VCaP (cell line): ENCODE data around the gene SSBP4.
A peak's percentile ranks its signal among the peaks of the same experiment; 100 is the strongest.

ENCODE experiments used
- H3K27ac ChIP-seq: fragments of 450-650 bp; 2 replicates; pipeline ENCODE4 v1.5.1; 2017
- TF ChIP-seq, protein P1 (sequence below): fragments of 450-650 bp; conservative IDR thresholded peaks from 2 replicates; pipeline ENCODE4 v1.5.1; 2017; ENCODE audit warnings: mild to moderate bottlenecking, moderate library complexity

Gene SSBP4

DNA sequence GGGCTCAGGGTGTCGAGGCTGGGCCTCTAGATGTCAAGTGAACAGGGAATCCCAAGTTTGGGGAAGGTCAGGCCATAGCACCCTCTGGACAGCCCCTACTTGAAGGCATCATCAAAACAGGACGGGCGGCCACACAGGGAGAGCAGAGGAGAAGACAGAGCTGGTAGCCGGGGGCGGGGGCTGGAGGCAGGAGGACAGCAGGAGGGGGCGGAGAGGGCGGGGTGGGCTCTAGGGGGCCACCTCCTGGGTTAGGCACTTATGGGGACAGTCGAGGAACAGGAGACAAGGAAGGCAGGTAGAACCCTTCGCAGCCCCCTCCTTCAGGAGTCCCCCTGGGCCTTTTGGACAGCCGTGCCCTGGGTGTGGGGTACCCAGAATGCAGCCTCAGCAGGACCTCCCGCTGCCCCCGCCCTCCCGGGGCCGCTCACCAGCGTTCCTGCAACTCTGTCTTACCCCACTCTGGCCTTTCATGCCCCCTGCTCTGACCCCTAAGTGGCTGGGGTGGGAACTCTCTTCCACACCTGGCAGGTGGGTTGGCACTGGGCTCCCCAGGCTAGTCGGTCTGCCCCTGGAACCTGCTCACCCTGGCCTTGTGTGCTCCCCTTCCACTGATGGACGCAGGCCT is 5.8 kb downstream of the SSBP4 start:
- TF ChIP-seq, protein P1, sequence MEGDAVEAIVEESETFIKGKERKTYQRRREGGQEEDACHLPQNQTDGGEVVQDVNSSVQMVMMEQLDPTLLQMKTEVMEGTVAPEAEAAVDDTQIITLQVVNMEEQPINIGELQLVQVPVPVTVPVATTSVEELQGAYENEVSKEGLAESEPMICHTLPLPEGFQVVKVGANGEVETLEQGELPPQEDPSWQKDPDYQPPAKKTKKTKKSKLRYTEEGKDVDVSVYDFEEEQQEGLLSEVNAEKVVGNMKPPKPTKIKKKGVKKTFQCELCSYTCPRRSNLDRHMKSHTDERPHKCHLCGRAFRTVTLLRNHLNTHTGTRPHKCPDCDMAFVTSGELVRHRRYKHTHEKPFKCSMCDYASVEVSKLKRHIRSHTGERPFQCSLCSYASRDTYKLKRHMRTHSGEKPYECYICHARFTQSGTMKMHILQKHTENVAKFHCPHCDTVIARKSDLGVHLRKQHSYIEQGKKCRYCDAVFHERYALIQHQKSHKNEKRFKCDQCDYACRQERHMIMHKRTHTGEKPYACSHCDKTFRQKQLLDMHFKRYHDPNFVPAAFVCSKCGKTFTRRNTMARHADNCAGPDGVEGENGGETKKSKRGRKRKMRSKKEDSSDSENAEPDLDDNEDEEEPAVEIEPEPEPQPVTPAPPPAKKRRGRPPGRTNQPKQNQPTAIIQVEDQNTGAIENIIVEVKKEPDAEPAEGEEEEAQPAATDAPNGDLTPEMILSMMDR = no peak
- no peak overlapping the region for H3K27ac ChIP-seq

DNA sequence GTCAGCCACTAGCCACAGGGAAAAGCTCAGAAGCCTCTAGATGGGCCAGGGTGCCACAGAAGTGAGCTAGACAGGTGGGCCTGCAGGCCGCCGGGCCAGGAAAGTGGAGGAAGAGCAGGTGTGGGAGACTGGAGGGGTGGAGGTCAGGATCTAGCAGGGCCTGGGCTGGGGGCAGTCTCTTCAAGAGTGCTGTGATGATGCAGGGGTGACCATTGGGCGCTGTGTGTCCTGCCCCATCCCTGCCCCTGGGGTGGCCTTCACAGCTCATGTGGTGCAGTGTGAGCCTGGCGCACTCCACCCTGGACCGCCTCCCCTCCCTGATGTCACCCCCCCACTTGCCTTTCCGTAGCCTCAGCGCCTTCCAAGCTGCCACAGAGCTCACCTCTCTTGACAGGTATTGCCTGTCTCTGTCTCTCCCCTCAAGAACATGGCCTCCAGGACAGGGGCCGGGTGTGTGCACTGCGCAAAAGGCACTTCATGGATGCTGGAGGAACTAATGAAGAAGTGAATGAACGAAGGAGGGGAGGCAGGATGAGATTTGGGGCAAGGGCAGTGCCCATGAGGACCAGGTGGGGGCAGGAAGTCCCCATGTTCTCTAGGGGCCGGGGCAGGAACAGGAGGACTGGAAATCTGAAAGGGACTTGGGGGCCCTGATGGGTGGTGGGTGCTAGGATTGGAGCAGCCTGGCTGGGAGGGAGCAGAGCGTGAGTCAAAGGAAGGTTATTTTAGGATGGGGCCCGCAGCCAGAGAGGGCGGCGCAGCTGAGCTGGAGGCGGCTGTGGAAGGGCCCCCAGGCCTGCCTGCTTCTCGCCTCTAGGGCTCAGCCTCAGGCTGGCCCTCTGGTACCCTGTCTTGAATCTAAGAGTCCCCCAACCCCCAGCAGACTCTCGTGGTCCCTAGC is 6.6 kb downstream of the SSBP4 start:
- TF ChIP-seq, protein P1 = no peak
- H3K27ac ChIP-seq = no peak overlapping the region

DNA sequence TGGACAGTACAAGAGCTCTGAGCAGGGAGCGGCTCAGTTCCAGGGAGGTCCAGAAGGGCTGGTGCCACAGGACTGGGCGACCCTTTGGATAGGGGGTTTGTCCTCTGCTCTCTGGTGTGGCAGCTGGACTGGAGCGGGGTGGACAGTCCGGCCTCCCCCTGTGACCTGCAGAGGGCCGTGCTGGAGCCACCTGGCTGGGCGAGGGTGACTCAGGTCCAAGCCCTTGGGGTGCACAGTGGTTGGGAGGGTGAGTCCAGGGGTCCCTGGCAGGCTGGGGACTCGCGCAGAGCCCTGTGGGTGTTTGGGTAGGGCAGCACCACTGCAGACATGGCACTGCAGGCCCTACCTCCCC is 7.2 kb downstream of the SSBP4 start:
- TF ChIP-seq, protein P1 = no peak
- H3K27ac ChIP-seq = no peak overlapping the region

DNA sequence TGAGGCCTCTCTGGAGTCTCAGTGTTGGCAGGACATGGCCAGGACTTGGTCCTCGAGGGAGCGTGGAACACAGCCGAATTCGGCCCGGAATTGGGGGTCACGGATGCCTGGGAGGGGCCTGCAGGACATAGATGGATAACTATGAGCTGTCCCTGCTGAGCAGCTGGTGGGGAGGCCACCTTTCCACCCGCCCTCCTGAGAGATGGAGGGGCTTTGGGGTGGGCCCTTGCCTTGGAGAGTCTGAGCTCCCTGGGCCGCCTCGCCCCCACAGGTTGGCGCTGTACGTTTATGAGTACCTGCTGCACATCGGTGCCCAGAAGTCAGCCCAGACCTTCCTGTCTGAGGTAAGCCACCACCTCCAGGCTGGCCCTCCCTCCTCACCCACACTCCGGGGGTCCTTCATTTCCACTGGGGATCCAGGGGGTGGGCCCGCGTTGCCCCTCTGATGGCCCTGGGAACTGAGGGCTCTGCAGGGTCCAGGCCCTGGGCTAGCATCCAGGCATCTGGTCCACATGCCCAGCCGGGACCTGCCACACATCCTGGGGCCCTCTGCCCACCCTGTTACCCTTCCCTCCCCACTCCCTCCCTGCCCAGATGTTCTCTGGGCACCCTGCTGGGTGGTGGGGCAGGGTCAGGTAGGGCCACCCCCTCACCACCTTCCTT is 8.0 kb downstream of the SSBP4 start:
- no peak overlapping the region for H3K27ac ChIP-seq
- TF ChIP-seq, protein P1 = no peak

DNA sequence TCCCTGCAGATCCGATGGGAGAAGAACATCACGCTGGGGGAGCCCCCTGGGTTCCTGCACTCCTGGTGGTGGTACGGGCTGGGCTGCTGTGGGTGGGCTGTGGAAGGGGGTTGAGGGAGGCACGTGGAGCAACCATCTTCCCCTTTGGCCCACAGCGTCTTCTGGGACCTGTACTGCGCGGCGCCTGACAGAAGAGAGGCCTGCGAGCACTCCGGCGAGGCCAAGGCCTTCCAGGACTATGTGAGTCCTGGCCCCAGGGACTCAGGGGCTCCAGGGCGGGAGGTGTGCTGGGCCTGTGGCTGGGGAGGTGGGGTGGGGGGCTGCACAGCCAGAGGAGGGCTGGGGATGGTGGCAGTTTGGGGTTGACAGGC is 8.5 kb downstream of the SSBP4 start:
- TF ChIP-seq, protein P1 = no peak
- no peak overlapping the region for H3K27ac ChIP-seq

DNA sequence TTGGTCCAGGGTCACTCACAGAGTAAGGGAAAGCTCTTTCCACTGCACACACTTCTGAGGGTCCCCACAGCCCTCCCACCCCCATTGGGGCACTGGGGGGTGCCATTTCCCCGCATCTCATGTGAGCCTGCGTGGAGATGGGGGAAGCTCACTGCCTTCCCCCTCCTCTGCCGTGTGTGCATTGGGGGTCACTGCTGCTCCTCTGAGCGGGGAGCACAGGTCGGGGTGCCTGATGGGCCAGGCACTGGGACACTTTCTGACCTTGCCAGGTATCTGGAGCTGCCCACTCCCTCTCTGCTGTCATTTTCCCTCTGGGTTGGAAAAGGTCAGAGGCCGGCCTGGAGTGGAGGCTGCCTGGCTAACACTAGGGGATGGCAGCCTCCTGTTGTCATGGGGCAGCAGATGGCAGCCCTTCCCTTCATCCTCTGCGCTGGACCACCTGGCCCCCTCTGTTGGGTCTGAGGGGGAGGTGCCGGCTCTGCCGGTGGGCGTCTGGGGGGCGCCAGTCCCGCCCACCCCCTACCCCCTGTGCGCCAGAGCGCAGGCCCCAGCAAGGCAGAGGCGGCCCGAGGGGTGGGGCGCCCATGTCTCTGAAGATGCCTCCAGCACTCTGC is 9.1 kb downstream of the SSBP4 start:
- peak overlapping the region; percentile 64 for H3K27ac ChIP-seq
- TF ChIP-seq, protein P1 = no peak
